RCC 7860 (cell line): ENCODE measurements around the gene CAMKMT.

Source experiments
- DNase-seq: peaks from one replicate; pipeline ENCODE4 v3.0.0-alpha.2; 2015; ENCODE audit warnings: low spot score
- FAIRE-seq: peaks from 2 replicates; lab custom pipeline; 2012; peaks lifted over from hg19 to GRCh38; lab: Jason Lieb, UNC

The CAMKMT gene

DNA sequence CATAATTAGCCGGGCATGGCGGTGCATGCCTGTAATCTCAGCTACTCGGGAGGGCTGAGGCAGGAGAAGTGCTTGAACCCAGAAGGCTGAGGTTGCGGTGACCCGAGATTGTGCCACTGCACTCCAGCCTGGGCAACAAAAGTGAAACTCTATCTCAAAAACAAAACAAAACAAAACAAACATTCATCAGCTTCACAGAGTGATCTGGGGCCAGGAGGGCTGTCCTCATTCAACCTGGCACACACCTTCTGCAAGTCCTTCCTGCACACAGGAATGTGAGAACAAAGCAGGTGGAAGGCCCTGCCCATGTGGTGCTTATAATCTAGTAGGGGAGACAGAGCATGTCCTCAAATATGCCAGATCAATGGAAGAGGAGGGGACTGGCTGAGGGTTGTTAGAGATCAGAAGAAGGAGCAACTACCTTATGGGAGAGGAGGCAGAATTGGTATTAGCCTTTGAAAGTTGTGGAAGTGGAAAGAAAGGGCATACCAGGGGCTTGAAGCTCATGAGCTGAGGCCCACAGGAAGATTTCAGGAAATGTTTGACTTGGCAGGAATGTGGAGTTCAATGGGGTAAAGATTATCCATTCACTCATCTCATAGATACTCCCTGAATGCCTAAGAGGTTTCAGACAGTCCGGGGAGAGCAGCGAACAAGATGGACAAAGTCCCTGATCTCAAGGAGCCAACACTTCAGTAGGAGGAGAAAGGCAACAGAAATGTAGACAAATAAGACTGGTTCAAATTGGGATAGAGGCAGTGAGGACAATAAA, 424.5 kb downstream of the CAMKMT start:
- no peak for DNase-seq
- no peak for FAIRE-seq

DNA sequence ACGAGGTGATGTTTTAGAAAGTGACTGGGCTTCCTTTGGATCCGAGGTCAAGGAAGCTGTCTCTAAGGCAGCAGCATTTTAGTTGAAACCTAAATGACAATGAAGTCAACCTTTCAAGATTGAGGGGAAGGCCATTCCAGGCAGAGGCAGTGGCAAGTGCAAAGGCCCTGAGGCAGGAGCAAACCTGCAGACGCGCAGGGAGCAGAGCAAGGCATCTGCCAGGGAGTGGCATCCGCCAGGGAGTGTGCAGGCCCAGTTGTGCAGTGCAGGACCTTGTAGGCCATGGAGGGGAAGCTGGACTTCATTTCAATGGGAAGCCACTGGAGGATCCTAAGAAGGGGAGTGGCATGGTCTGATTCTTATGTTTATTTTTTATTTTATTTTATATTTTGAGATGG, 425.1 kb downstream of the CAMKMT start:
- FAIRE-seq: no peak

DNA sequence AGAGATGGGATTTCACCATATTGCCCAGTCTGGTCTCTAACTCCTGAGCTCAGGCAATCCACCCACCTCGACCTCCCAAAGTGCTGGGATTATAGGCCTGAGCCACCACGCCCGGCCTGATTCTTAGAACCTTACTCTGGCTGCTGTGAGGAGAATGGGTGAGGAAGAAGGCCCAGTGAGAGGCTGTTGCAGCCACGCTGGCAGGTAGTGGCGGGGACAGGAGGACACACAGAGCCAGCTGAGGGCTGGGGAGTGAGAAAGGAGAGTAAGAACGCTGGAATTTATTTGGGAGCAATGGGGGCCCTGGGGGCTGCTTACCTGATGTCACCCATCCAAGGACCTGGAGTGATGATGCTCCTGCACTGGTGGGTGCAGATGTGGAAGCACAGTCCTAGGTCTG, 425.9 kb downstream of the CAMKMT start:
- DNase-seq (no peak), FAIRE-seq (no peak)

More for the DNA sequence above, 425.1 kb downstream of the CAMKMT start:
- DNase-seq: no peak

DNA sequence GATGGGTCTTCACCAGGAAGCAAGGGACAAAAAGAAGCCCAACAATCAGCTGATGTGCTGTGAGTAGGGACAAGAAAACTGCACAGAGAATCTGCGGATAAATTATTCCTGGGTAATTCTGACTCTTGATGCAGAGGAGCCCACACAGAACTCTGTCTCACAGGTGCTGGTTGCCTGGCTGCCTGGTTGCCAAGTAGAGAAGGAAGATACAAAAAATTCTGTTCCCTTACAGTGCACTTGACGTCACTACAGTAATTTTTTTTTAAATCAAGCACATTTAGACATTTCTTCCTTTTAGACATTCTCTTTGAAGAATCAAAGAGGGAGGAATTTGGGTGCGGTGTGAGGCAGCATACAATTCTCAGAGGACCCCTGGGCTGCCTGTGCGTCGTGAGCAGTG, 427.7 kb downstream of the CAMKMT start:
- FAIRE-seq: no peak
- DNase-seq: no peak

DNA sequence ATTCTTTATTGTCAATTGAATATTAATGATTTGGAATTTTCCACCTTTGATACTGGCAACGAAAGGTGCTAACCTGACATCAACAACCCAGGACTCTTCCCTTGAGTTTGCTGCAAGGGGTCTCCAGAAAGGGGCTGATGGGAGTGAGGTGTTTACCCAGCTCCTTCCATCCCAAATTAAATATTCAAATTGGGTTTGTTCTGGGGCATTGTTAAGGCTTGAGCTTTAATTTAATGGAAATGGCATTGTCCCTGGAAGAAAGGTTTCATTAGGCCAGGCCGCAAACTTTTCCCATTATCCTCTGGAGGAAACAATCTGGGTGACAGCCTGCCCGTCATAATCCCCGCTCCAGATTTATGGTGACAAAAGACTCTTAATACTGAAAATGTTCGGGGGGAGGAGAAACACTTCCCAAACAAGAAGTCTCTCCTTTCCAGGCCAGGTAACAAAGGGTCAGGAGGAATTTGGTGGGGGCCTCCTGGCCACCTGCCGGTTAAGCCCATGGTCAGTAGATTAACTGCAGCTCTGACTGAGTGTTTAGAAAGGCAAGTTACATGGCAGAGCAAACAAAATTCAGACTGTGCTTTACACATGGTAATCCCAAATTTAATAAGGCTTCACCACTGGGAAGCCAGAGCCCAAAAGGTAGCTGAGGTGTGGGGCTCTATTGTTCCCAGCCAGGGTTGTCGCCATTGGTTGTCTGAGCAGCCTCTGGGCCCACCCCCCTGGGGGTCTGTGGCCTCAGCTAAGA, 428.4 kb downstream of the CAMKMT start:
- DNase-seq: no peak
- FAIRE-seq: no peak

DNA sequence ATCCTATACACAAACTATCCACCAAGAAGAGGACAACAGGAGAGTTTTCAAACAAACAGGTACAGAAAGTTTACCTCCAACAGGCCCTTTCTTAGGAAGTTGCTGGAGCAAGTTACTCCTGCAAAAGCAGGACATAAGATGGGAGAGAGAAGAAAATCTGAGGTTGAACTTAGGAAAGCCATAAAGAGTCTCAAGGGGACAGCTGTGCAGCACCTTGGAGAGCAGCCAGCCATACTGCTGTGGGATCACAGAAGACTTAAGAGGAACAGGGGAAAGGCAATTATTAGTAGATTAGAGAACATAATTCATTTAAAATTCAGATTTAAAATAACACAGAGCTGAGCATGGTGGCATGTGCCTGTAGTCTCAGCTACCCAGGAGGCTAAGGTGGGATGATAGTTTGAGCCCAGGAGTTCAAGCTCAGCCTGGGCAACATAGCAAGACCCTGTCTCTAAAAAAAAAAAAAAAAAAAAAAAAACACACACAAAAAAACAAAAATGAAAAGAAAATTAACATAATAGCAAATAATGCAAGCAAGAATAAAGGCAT, 431.6 kb downstream of the CAMKMT start:
- no peak for FAIRE-seq
- no peak for DNase-seq

DNA sequence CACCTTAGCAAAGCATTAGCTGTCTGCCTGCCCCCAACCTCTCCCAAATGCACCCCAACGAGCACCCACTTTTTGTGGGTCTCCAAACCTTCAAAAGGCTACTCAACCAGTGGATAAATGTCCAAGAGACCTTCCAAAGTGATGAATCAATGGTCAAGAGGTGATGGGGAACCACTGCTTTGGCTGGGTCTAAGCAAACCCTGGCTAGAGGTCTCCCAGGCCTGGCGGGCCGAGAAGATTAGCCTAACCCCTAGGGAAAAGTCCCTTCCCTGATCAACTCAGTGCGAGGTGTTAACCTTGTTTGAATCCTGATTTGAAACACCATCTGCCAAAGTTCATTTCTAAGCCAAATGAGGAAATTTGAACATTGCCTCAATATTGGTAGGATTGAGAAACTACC, 435.0 kb downstream of the CAMKMT start:
- no peak for FAIRE-seq

DNA sequence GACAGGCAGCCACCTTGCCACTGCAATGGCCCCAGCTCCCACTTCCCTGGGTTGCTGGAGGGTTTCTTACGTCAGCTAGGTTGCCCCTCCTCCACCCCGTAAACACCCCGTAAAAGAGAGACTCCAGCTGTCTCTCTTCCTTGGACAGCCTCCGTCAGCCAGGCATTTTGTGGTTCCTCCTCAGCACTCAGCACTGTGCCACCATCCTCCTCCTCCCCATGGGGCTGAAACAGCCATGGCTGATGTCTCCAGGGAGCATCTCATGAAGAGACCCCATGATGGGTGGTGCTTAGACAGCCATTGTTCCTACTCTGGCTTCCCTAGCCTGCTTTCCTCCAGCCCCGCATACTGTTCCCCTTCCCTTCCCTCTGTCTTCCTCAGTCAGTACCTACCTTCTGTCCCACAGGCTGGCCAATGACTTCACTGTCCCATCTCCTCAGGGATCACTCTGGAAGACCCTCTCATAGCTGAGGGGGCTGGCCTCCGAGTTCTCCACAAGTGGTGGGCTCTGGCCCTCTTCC, 436.5 kb downstream of the CAMKMT start:
- DNase-seq (no peak), FAIRE-seq (no peak)

More for the DNA sequence above, 435.0 kb downstream of the CAMKMT start:
- no peak for DNase-seq

DNA sequence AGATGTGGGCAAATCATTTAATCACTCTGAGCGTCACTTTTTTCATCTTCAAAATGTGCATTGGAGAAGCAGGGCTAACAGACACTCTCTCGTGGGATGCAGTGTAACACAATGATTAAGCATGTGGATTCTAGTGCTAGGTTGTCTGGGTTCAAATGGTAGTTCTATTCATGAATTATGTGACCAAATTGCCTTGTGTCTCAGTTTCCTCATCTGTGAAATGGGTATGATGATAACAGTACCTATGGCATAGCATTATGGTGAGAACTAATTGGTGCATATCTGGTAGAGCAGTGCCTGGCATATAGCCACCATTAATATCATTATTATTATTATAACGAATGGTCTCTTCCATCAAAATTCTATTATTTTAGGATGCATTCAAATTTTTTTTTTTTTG, 437.4 kb downstream of the CAMKMT start:
- no peak for FAIRE-seq

DNA sequence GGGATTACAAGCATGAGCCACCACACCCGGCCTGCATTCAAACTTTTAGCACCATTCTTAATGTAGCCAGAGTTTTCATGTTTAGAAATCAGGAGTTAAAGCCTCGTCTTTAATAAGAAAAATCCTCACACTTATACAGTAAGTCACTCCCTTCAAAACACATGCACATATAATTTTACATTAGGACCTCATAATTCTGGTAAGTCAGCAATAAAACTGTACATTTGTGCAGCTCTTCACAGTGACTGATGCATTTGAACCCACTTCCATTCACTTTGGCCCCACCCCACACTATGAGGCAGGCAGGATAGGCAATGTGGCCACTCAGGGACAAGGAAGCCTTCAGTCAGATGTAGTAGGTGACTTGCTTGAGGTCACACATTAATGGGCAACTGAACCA, 438.0 kb downstream of the CAMKMT start:
- DNase-seq (no peak), FAIRE-seq (no peak)

More for the DNA sequence above, 437.4 kb downstream of the CAMKMT start:
- DNase-seq: no peak

DNA sequence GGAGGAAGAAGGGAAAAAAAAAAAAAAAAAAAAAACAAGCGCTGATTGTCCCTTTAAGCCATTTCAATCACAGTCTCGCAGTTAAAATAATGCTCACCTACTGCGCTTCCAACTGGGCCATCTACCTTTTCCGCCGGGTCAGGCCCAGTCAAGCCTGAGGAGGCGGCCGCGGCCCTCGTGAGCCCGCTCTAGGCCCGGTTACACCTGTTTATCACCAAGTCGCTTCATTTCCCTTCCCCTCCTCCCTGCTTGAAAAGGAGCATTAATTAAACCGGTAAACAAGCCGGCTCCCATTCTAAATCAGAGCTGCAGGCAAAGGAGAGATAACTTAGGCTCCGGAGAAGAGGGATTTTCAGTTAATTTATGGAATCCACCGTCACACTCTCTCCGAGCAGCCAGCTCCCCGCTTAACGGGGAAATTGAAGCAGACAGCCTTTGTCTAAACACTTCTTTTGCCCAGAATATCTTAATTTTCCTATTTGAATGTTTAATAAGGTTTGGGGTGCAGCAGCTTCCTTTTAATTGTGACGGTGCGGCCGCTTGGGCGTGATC, 439.6 kb downstream of the CAMKMT start:
- DNase-seq (no peak), FAIRE-seq (no peak)

DNA sequence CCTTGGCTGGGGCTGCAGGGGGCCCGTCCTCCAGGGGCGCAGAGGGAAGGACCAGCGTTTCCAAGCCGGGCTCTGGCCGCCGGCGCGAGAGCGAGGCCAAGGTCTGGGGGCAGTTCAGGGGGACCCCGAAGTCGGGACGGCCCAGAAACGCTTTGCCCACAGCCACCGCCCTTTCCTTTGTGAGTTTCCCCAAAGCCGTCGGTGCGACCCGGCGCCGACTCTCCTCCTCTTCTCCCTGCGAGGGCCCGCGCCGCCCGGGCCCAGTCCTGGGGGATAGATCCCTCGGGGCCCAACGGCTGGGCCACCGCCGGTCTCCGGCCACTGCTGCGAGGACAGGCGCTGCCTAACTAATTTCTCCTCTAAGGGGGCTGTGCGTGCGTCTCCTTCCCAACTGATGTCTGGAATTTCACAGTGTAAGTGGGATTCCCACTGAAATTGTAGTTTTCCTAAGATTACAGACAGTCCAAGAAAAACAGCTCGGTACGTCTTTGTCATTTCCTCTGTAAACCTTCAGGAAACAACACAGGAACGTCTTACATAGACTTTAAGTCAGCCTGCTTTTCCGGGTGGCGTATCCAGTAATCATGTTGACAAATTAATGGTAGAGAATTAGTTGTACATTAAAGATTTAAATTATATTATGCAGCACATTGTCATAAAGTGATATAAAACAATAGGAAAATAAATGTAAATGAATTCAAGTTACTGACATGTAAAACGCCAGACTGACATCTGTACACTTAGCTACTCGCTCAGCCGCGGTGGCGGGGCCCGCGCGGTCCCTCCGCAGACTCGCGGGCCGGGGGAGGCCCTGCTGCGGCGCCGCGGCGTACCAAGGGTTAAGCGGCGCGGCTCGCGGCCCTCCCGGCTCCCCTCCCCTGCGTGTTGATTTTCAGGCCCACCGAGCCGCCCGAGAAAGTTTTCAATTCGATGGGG, 440.4 kb downstream of the CAMKMT start:
- no peak for FAIRE-seq

DNA sequence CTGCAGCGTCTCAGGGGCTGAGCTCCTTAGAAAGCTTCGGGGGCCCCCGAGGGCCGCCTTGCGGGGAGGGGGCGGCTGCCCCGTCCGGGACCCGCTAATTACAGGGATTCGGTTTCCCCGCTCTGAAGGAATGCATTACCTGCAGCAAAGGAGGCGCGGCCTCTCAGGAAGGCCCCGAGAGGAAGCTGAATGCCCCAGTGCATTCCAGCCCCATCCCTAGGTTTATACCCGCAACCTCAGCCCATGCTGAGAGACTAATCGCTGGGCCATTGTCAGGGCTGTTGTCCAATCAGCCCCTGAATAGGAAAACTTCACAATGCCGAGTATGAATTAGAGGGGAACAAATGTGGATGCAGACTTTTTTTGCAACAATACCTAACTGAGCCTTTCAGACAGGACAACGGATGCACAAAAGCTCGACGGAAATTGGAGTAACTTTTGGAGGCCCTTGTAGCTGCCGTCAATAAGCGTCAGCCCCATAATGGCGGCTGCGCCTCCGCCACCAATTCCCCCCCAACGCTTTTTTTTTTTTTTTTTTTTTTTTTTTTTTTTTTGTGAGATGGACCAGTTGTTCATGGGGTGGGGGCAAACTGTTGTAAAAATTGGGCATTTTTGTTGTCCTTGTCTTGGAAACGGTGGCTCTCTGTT, 441.2 kb downstream of the CAMKMT start:
- FAIRE-seq (no peak), DNase-seq (no peak)

More for the DNA sequence above, 440.4 kb downstream of the CAMKMT start:
- DNase-seq: no peak

DNA sequence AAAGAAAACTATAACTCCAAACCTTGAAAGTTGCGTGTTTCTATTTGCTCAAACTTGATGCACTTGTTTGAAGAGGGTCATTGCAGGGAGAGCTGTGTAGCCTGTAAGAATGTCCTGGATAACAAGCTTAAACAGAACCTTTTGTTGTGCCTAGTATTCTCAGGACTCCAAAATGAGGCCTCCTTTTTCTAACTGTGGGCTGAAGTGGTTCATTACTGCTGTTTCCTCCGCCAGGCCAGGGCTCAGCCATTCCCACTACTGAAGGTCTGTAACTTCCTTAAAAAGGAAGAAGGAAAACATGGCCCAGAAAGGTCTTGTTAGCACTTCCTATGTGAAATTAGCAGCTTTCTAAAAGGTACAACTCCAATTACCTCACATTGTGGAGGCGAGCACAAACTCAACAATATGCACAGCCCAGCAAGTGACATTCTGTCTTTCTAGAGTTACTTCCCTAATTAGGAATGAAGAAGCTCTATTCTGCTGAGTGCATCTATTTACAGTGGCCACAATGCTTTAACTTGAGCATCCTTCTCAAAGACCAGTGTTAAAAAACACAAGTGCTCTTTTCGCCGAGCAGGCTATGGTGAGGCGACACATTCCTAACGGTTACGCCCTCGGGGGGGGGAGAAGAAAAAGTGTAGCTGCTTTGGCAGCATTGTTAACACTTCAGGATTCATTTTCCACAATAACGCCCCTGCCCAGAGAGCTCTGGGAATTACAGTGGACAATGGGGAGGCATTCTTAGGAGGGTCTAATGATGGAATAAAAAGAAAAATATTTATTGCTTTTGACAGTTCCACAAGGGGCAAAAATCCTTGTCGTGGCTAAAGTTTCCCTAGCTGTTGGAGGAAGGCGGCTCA, 442.9 kb downstream of the CAMKMT start:
- FAIRE-seq: no peak
- DNase-seq: no peak

DNA sequence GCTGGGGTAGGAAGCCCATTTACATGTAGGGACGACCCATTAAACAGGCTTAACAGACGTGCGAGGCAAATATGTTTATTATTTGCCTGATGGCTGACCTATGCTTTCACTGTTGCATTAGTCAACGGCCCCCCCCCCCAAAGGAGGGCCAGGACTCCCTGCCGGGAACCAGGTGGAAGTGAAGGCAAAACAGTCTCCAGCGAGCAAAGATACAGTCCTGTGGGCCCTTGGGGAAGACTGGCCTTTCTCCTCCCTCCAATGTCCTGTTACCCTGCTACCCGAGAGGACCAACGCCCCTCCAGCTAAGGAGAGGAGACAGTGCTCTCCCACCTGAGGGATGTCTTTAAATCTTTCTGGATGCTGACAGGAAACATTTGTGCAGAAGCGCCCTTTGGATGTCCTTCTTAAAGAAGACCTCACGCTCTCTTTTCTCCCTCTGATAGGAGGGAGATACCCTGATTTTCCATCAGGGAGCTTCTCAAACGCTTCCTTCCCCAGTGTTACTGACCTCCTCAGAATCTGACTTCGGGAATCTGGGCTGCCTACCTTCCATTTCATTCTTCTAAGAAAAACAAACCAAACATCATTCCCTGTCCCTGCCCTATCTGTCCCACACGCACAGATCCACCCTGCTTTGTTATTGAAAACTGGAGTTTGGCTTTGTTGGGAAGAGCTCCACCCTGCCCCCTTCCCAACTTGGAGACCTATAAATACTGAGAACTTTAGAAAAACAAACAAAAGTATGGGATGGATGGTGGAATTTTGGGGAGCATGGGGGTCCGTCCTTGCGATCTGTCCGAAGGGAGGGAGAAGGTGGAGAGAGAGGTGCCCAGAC, 443.9 kb downstream of the CAMKMT start:
- no peak for DNase-seq
- FAIRE-seq: no peak

DNA sequence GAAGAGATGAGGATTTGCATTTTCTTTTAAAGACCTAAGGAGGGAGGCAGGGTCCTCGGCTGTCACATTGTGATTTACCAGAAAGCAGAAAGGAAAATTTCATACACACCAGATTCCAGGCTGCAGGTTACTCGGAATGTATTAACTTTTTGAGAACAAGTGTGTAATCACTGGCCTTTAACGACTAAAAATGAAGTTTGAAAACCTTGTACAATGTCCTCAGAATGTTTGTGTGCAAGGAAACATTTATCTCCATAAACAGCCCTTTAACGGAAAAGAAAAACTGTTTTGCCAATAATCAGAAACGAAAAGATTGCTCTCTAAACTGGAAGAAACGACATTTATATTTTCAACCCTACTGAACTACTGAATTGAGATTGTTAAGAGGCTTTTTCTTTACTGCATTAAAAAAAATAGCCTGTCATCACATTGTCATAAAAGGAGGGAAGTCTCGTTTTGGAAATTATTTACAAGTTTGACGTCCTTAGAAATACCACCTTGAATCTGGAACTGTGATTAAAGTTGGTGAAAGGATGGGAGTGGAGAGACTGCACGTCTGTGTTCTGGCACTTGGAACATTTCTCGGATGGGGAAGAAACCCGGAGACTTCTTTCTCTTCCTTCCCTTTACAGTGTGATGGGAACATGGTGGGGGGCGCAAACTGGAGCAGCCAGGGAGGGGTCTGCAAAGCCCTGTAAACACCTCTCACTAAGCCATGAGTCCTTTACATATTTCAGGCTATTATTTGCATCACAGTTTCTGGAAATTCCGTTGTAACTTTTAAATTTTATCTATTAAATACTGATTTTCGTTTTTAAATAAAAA, 445.7 kb downstream of the CAMKMT start:
- DNase-seq (no peak), FAIRE-seq (no peak)

DNA sequence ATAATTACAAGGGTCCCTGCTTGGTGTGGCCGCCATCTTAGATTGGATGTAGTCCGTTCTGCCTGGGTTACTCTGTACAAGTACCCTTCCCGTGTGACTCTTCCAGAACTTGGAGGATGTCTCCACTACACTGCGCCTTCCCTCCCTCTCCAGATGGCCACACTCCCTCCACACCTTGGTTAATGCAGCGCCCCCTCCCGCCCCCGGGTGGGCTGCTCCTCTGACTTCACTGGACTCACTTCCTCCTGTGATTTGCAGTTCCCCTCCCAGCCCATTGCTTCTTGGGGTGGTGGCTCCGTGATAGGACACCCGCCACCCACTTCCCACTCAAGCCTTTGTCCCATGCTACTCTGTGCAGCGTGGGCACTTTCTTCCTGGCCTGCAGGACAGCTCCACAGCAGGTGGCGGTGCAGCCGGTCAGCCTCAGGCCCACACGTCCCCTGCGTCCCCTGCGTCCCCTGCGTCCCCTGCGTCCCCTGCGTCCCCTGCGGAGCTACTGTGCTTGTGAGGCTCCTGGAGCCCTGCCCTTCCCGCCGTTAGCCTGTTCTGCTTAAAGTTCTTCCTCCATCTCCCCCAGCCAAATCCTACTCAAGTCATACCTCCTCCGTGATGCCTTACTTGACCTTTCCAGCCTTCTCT, 449.3 kb downstream of the CAMKMT start:
- no peak for DNase-seq
- FAIRE-seq: no peak
